Loucy (cell line): ENCODE data around the gene KLK13.

Experiments
- CTCF ChIP-seq: fragments of 200-600 bp; sonication (generic); conservative IDR thresholded peaks from 2 replicates; pipeline ENCODE4 v1.5.1; 2014; ENCODE audit warnings: mild to moderate bottlenecking, antibody characterized with exemption, low read length
- EZH2phosphoT487 ChIP-seq: fragments of 200-600 bp; IDR thresholded peaks from 2 replicates; pipeline ENCODE4 v1.6.1; 2018; ENCODE audit warnings: antibody characterized with exemption, mild to moderate bottlenecking, moderate library complexity, borderline replicate concordance

DNA sequence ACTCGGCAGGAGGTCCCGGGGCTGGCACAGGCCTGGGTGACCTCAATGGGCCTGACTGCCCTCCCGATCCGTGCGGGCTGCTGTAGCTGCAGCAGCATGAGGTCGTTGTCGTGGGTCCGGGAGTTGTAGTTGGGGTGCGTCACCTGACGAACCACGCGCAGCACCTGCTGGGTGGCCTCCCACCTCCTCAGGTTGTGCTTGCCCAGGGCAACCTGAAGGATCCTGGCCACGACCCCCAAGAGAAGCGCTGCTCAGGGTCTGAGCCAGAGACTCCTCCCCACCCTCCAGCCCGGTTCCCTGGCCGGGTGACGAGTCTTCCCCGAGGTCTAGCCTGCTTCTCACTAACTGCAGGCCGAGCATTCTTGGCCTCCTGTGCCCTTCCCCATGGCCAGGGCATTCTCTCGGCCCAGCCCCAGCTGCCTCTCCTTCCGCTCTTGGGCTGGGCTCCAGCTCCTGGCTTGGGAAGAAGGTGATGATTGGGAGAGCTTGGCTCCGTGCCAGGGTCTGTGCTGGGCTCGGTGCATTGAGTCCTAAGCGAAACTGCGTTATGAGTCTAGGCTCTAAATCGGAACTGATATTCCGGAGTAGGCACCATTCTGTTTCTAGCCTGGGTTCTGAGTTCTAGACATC, 14.7 kb upstream of the KLK13 start:
- no peak for TF ChIP-seq CTCF
- TF ChIP-seq EZH2phosphoT487 = no peak
